OCI-M2 (cell line): ENCODE data around the gene C14orf119.

Experiments used
- DNase-seq: peaks from one replicate; lab custom pipeline; 2025; ENCODE audit not compliant: unreplicated experiment; lab: John Stamatoyannopoulos, UW

Gene C14orf119

GRCh38 chr14:23060536-23061260 is 34.6 kb upstream of the C14orf119 start:
- DNase-seq = no peak

GRCh38 chr14:23062002-23062401 is 33.3 kb upstream of the C14orf119 start:
- no peak for DNase-seq

GRCh38 chr14:23063601-23064000 is 31.7 kb upstream of the C14orf119 start:
- DNase-seq = no peak

GRCh38 chr14:23066368-23066767 is 28.9 kb upstream of the C14orf119 start:
- DNase-seq = no peak

- no peak for DNase-seq
These were observed 28.2 kb upstream of the C14orf119 start for GRCh38 chr14:23066855-23067744.

- no peak for DNase-seq
These were observed 27.2 kb upstream of the C14orf119 start for GRCh38 chr14:23067847-23068788.

GRCh38 chr14:23068789-23069412 is 26.4 kb upstream of the C14orf119 start:
- DNase-seq = no peak

- no peak for DNase-seq
These were observed 25.9 kb upstream of the C14orf119 start for GRCh38 chr14:23069413-23069806.

- DNase-seq = no peak
These were observed 24.8 kb upstream of the C14orf119 start for GRCh38 chr14:23070262-23071129.

GRCh38 chr14:23071244-23071920 is 23.9 kb upstream of the C14orf119 start:
- no peak for DNase-seq

- DNase-seq = no peak
These were observed 23.3 kb upstream of the C14orf119 start for GRCh38 chr14:23071921-23072539.

- DNase-seq = no peak
These were observed 20.4 kb upstream of the C14orf119 start for GRCh38 chr14:23074906-23075305.

GRCh38 chr14:23076785-23077408 is 18.4 kb upstream of the C14orf119 start:
- no peak for DNase-seq

- no peak for DNase-seq
These were observed 17.3 kb upstream of the C14orf119 start for GRCh38 chr14:23077962-23078361.

GRCh38 chr14:23078692-23079116 is 16.6 kb upstream of the C14orf119 start:
- DNase-seq = no peak

- DNase-seq = no peak
These were observed 15.6 kb upstream of the C14orf119 start for GRCh38 chr14:23079716-23080115.

- no peak for DNase-seq
These were observed 14.8 kb upstream of the C14orf119 start for GRCh38 chr14:23080474-23080873.

GRCh38 chr14:23085458-23085857 is 9.8 kb upstream of the C14orf119 start:
- no peak for DNase-seq
